ENCODE measurements around the gene TIE1.

DNA sequence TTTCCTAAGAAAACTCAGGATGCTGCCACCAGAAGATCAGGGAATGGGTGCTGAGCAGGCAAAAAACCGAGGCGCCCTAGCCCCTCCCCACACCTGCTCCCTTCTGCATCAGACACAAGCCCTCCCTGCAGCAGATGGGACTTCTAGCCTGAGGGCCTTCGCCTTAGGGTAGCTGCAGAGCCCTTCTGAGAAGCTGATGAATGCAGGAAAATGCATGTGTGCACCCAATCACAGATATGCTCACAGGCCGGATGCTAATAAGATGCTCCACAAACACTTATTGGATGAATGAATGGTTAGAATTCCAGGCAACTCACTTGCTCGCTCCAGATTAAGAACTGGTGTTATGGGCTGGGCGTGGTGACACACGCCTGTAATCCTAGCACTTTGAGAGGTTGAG is 8.6 kb upstream of the TIE1 start:
- TF ChIP-seq ISL1 (CRISPR knock-in tag; IDR thresholded peaks at IDR 0.05) (no peak), TOX (CRISPR knock-in tag; IDR thresholded peaks at IDR 0.05; ENCODE audit: borderline replicate concordance) (no peak), ZFP3 (CRISPR knock-in tag; IDR thresholded peaks at IDR 0.05) (no peak), ZFP30 (CRISPR knock-in tag; IDR thresholded peaks at IDR 0.05) (no peak), RARB (CRISPR knock-in tag; IDR thresholded peaks at IDR 0.05) (no peak), ZNF565 (CRISPR knock-in tag; conservative IDR thresholded peaks at IDR 0.05; ENCODE audit: low read depth) (no peak), ZNF8 (CRISPR knock-in tag; IDR thresholded peaks at IDR 0.05) (no peak), PPARA (CRISPR knock-in tag; IDR thresholded peaks at IDR 0.05; ENCODE audit: borderline replicate concordance) (no peak)
- TF ChIP-seq, protein P1, sequence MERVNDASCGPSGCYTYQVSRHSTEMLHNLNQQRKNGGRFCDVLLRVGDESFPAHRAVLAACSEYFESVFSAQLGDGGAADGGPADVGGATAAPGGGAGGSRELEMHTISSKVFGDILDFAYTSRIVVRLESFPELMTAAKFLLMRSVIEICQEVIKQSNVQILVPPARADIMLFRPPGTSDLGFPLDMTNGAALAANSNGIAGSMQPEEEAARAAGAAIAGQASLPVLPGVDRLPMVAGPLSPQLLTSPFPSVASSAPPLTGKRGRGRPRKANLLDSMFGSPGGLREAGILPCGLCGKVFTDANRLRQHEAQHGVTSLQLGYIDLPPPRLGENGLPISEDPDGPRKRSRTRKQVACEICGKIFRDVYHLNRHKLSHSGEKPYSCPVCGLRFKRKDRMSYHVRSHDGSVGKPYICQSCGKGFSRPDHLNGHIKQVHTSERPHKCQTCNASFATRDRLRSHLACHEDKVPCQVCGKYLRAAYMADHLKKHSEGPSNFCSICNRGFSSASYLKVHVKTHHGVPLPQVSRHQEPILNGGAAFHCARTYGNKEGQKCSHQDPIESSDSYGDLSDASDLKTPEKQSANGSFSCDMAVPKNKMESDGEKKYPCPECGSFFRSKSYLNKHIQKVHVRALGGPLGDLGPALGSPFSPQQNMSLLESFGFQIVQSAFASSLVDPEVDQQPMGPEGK (CRISPR knock-in tag; IDR thresholded peaks at IDR 0.05; ENCODE audit: borderline replicate concordance), result no peak
- TF ChIP-seq, protein P2, sequence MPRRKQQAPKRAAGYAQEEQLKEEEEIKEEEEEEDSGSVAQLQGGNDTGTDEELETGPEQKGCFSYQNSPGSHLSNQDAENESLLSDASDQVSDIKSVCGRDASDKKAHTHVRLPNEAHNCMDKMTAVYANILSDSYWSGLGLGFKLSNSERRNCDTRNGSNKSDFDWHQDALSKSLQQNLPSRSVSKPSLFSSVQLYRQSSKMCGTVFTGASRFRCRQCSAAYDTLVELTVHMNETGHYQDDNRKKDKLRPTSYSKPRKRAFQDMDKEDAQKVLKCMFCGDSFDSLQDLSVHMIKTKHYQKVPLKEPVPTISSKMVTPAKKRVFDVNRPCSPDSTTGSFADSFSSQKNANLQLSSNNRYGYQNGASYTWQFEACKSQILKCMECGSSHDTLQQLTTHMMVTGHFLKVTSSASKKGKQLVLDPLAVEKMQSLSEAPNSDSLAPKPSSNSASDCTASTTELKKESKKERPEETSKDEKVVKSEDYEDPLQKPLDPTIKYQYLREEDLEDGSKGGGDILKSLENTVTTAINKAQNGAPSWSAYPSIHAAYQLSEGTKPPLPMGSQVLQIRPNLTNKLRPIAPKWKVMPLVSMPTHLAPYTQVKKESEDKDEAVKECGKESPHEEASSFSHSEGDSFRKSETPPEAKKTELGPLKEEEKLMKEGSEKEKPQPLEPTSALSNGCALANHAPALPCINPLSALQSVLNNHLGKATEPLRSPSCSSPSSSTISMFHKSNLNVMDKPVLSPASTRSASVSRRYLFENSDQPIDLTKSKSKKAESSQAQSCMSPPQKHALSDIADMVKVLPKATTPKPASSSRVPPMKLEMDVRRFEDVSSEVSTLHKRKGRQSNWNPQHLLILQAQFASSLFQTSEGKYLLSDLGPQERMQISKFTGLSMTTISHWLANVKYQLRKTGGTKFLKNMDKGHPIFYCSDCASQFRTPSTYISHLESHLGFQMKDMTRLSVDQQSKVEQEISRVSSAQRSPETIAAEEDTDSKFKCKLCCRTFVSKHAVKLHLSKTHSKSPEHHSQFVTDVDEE (CRISPR knock-in tag; IDR thresholded peaks at IDR 0.05), result no peak
- TF ChIP-seq, protein P3, sequence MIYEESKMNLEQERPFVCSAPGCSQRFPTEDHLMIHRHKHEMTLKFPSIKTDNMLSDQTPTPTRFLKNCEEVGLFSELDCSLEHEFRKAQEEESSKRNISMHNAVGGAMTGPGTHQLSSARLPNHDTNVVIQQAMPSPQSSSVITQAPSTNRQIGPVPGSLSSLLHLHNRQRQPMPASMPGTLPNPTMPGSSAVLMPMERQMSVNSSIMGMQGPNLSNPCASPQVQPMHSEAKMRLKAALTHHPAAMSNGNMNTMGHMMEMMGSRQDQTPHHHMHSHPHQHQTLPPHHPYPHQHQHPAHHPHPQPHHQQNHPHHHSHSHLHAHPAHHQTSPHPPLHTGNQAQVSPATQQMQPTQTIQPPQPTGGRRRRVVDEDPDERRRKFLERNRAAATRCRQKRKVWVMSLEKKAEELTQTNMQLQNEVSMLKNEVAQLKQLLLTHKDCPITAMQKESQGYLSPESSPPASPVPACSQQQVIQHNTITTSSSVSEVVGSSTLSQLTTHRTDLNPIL (CRISPR knock-in tag; IDR thresholded peaks at IDR 0.05; ENCODE audit: low read depth), result no peak

Measured in SK-N-SH treated with all-trans-retinoic acid at 6 μM for 48 hours (cell line).